Activated CD8-positive, alpha-beta T cell treated with anti-CD3 and anti-CD28 coated beads for 36 hours (primary cell): ENCODE results near the gene HLA-DQA2. TPM values are rescaled to one million over a fixed set of nuclear protein-coding genes. Genes with fewer than 3 reads are reported as not detected.

Experiments
- ATAC-seq: fragments of 200-7000 bp; cut with Tn5 transposase; one replicate; pipeline ENCODE4 v1.10.0; 2021; ENCODE audit warnings: mild to moderate bottlenecking, moderate library complexity
- CTCF ChIA-PET: fragments of 350-600 bp; sonication (Branson Sonifier 250); formaldehyde crosslinking; loops from one replicate; lab custom pipeline; 2021; ENCODE audit warnings: antibody characterized with exemption; lab: Charles Lee
- POLR2A ChIA-PET: fragments of 350-600 bp; sonication (Branson Sonifier 250); formaldehyde crosslinking; loops from one replicate; lab custom pipeline; 2021; ENCODE audit warnings: antibody characterized with exemption; lab: Charles Lee
- DNase-seq: peaks from one replicate; pipeline ENCODE4 v3.0.0-alpha.2; 2020
- H3K27ac Mint-ChIP-seq: one replicate; pipeline ENCODE4 v1.8.0; 2021; ENCODE audit warnings: mild to moderate bottlenecking, mixed read lengths
- H3K27me3 Mint-ChIP-seq: one replicate; pipeline ENCODE4 v1.8.0; 2021; ENCODE audit warnings: mixed read lengths
- H3K36me3 Mint-ChIP-seq: one replicate; pipeline ENCODE4 v1.8.0; 2021; ENCODE audit warnings: low read depth, mixed read lengths
- H3K4me1 Mint-ChIP-seq: one replicate; pipeline ENCODE4 v1.8.0; 2021; ENCODE audit warnings: low read depth, mixed read lengths
- H3K4me3 Mint-ChIP-seq: one replicate; pipeline ENCODE4 v1.8.0; 2021; ENCODE audit warnings: mild to moderate bottlenecking, moderate library complexity, mixed read lengths
- H3K9me3 Mint-ChIP-seq: one replicate; pipeline ENCODE4 v1.8.0; 2021; ENCODE audit warnings: mixed read lengths
- intact Hi-C: fragments of 100-400 bp; cut with micrococcal nuclease; formaldehyde crosslinking; loops from one replicate; pipeline ENCODE4 v1.10.0; 2022
- total RNA-seq, 2 experiments: library from RNA; stranded (reverse); gene quantifications; one replicate each; pipeline ENCODE4 v1.2.3, GENCODE V29; 2021
- TF ChIP-seq, protein P1 (sequence below): fragments of 200-600 bp; IDR thresholded peaks from one replicate; pipeline ENCODE4 v1.8.0; 2022; ENCODE audit warnings: antibody characterized with exemption, mild to moderate bottlenecking

HLA-DQA2 gene
- total RNA-seq, 2 experiments from 2014 or later, result 0.18 TPM; not detected in 1

DNA sequence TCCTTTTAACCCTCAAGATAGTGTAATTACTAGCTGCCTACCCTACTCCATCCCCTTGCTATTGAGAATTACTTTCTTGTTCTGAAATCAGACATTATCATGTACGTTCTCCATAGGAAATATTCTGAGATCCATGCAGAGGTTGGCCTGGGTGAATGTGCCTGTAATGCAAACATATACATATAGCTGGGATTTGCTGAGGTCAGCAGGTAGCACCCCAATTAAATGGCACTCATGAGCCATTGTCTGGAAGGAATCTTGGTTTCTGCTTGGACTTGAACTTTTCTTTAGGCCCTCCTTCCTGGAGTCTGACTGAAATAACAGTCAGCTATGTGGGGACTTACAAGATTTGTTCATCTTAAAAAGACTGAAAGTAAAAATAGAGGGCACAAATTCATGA, 18.5 kb downstream of the HLA-DQA2 start:
- Mint-ChIP-seq H3K4me3 (no peak overlapping the region), H3K9me3 (no peaks in the 10 kb centered on the region), H3K36me3 (no peaks in the 10 kb centered on the region), H3K4me1 (no peaks in the 10 kb centered on the region), H3K27ac (no peak overlapping the region), H3K27me3 (peaks cover 17% of the 10 kb centered on the region)
- TF ChIP-seq, protein P1, sequence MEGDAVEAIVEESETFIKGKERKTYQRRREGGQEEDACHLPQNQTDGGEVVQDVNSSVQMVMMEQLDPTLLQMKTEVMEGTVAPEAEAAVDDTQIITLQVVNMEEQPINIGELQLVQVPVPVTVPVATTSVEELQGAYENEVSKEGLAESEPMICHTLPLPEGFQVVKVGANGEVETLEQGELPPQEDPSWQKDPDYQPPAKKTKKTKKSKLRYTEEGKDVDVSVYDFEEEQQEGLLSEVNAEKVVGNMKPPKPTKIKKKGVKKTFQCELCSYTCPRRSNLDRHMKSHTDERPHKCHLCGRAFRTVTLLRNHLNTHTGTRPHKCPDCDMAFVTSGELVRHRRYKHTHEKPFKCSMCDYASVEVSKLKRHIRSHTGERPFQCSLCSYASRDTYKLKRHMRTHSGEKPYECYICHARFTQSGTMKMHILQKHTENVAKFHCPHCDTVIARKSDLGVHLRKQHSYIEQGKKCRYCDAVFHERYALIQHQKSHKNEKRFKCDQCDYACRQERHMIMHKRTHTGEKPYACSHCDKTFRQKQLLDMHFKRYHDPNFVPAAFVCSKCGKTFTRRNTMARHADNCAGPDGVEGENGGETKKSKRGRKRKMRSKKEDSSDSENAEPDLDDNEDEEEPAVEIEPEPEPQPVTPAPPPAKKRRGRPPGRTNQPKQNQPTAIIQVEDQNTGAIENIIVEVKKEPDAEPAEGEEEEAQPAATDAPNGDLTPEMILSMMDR, result no peak
- intact Hi-C loops, result loop anchor here (2.0 kb wide), 1 partner anchor 97 kb away; no protein-coding TSS in a partner anchor
- ATAC-seq, result no peak
- CTCF ChIA-PET, result interaction anchor here (2.2 kb wide), 1 partner anchor 346 kb away, joined by 5 read pairs; no protein-coding TSS in a partner anchor
- POLR2A ChIA-PET, result no interaction called here
- no peak for DNase-seq

DNA sequence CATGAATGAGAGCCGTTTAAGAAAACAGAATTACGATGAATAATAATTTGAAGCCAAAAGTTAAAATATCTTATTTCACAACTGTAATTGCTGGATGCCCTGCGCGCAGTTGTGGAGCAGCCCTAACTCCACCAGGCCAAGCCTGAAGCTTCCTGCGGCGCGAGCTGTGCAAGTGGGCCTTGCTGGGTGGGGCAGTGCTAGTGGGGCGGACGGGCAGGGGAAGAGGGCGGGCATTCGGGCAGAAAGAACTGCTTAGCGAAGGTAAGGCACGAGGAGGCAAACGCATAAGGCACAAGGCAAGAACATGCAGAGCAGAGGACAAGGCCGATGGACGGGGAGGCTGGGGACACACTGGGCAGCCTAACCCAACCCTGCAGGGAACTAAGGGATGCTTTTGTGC, 19.9 kb downstream of the HLA-DQA2 start:
- ChIA-PET POLR2A (no interaction called here), CTCF (interaction anchor here (1.2 to 2.2 kb wide), 3 partner anchors 9 to 348 kb away, joined by 3 to 5 read pairs (median 3); no protein-coding TSS in a partner anchor)
- H3K4me3 Mint-ChIP-seq, result no peak overlapping the region
- no peak for DNase-seq
- ATAC-seq, result no peak
- intact Hi-C loops, result loop anchor here (2.0 kb wide), 1 partner anchor 98 kb away; no protein-coding TSS in a partner anchor
- no peaks in the 10 kb centered on the region for H3K36me3 Mint-ChIP-seq
- H3K27me3 Mint-ChIP-seq, result peaks cover 15% of the 10 kb centered on the region
- H3K9me3 Mint-ChIP-seq, result no peaks in the 10 kb centered on the region
- TF ChIP-seq, protein P1, result no peak
- no peak overlapping the region for H3K27ac Mint-ChIP-seq
- H3K4me1 Mint-ChIP-seq, result no peaks in the 10 kb centered on the region

DNA sequence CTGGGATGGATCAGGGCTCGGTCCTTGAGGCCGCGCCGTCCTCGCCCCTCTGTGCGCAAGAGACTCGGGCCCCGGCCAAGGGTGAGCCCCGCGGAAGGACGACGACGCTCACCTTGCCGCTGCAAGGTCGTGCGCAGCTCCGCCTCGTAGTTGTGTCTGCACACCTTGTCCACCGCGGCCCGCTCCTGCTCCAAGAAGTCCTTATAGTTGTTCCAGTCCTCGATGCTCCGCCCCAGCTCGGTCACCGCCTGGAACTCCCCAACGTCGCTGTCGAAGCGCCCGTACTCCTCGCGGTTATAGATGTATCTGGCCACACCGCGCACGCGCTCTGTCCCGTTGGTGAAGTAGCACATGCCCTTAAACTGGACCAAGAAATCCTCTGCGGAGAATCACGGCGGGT, 20.4 kb downstream of the HLA-DQA2 start:
- TF ChIP-seq, protein P1, result no peak
- POLR2A ChIA-PET, result no interaction called here
- peaks cover 15% of the 10 kb centered on the region for H3K27me3 Mint-ChIP-seq
- CTCF ChIA-PET, result interaction anchor here (0.7 to 2.2 kb wide), 5 partner anchors 9 to 348 kb away, joined by 3 to 5 read pairs (median 3); no protein-coding TSS in a partner anchor
- DNase-seq, result no peak
- H3K36me3 Mint-ChIP-seq, result no peaks in the 10 kb centered on the region
- H3K27ac Mint-ChIP-seq, result no peak overlapping the region
- intact Hi-C loops, result loop anchor here (2.0 kb wide), 1 partner anchor 99 kb away; no protein-coding TSS in a partner anchor
- no peak overlapping the region for H3K4me3 Mint-ChIP-seq
- no peaks in the 10 kb centered on the region for H3K9me3 Mint-ChIP-seq
- H3K4me1 Mint-ChIP-seq, result no peaks in the 10 kb centered on the region
- ATAC-seq, result no peak

DNA sequence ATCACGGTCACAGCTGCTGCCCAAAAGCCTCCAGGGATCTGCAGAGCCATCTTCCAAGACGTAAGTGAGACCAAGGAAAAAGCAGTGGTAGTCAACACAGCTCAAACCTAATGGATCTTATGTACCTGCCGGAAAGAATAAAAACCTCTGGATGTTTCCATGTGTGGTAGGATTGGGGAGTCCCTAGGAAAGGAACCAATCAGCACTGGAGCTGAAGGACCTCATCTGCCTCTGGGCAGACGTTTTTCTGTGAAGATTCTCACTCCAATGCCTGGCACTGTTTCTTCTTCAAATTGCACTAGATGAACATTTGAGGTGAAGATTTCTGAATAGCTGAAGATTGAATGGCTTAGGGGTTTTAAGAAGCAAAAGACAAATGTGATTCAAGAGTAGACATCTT, 22.2 kb downstream of the HLA-DQA2 start, which contains the start of gene HLA-DQB2:
HLA-DQB2 (minus strand) TSS at position 112 of the 400 bp plus-strand sequence; CDS start at position 50, 62 bp downstream.
- DNase-seq (no peak), ATAC-seq (no peak)
- Mint-ChIP-seq H3K27ac (no peak within 1 kb of the TSS), H3K4me3 (no peak within 1 kb of the TSS), H3K36me3 (no peaks in the 10 kb centered on the region), H3K9me3 (no peaks in the 10 kb centered on the region), H3K4me1 (no peaks in the 10 kb centered on the region), H3K27me3 (peaks cover 27% of the 10 kb centered on the region)
- TF ChIP-seq, protein P1, result no peak
- CTCF ChIA-PET, result interaction anchor here (1.3 to 2.9 kb wide), 2 partner anchors 23 to 350 kb away, joined by 3 to 10 read pairs; no protein-coding TSS in a partner anchor
- intact Hi-C loops, result no loop called here
- POLR2A ChIA-PET, result no interaction called here

DNA sequence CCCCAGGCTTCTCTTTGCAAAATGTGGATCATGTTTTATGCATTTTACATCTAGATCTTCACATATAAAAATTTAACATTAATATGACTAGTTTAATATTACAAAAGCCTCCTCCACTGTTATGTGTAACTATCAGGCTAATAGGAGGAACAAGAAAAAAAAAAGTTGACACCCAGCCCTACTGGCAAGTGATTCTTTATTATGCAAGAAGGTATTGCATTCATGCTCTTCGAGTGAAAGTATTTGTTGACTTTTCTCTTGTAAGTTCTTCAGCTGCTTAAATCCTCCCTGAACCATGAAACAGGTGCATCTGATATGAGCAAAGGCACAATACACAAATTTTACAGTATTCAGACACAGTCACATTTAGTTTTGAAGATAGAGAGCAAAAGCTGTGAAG, 22.9 kb downstream of the HLA-DQA2 start:
- TF ChIP-seq, protein P1, result no peak
- no peak overlapping the region for H3K27ac Mint-ChIP-seq
- H3K4me1 Mint-ChIP-seq, result no peaks in the 10 kb centered on the region

More for the DNA sequence above, 22.9 kb downstream of the HLA-DQA2 start:
- intact Hi-C loops, result no loop called here
- Mint-ChIP-seq H3K36me3 (no peaks in the 10 kb centered on the region), H3K9me3 (no peaks in the 10 kb centered on the region), H3K27me3 (peaks cover 27% of the 10 kb centered on the region), H3K4me3 (no peak overlapping the region)
- DNase-seq (no peak), ATAC-seq (no peak)
- CTCF ChIA-PET, result interaction anchor here (2.9 kb wide), 1 partner anchor 22 kb away, joined by 10 read pairs; no protein-coding TSS in a partner anchor
- POLR2A ChIA-PET, result no interaction called here
